Esophagus (tissue), 2 donors: ENCODE measurements around the gene RASGRP3. TPM values are rescaled to one million over a fixed set of nuclear protein-coding genes. Genes with fewer than 3 reads are reported as not detected.

Source experiments
- H3K27ac ChIP-seq, 2 donors: one replicate each; pipeline ENCODE4 v1.5.1; 2013; ENCODE audit warnings: low read depth in 2 of 2, mild to moderate bottlenecking in 2 of 2, inconsistent platforms in 1 of 2, low read length in 1 of 2, moderate library complexity in 1 of 2
- H3K27me3 ChIP-seq, 2 donors: one replicate each; pipeline ENCODE4 v1.6.1; 2013; ENCODE audit warnings: low read length in 2 of 2, control low read depth in 1 of 2, mild to moderate bottlenecking in 1 of 2; ENCODE audit not compliant: insufficient read depth in 2 of 2, control insufficient read depth in 1 of 2
- H3K36me3 ChIP-seq, 2 donors: one replicate each; pipeline ENCODE4 v1.6.1; 2013; ENCODE audit warnings: low read length in 1 of 2; ENCODE audit not compliant: control insufficient read depth in 2 of 2, insufficient read depth in 2 of 2
- H3K4me1 ChIP-seq, 2 donors: one replicate each; pipeline ENCODE4 v1.6.1; 2013; ENCODE audit warnings: low read length in 1 of 2; ENCODE audit not compliant: control insufficient read depth in 2 of 2, insufficient read depth in 2 of 2
- H3K4me3 ChIP-seq, 2 donors: one replicate each; pipeline ENCODE4 v1.5.1; 2013; ENCODE audit warnings: low read length in 2 of 2, mild to moderate bottlenecking in 2 of 2, low read depth in 1 of 2, moderate library complexity in 1 of 2
- H3K9me3 ChIP-seq, 2 donors: one replicate each; pipeline ENCODE4 v1.6.1; 2013; ENCODE audit warnings: mild to moderate bottlenecking in 2 of 2, low read depth in 1 of 2, low read length in 1 of 2, moderate library complexity in 1 of 2; ENCODE audit not compliant: control insufficient read depth in 2 of 2, insufficient read depth in 1 of 2
- WGBS, 2 donors: extraction: QIAGEN DNeasy Blood & Tissue Kit; methylation state at CpG; one replicate each; pipeline ENCODE4 v1.1.7; 2013; 5-methylcytosine and 5-hydroxymethylcytosine counted together
- polyA plus RNA-seq, 2 donors: library from polyadenylated mRNA; stranded (reverse); fragments of 200-250 nt; gene quantifications; one replicate each; pipeline ENCODE4 v1.2.3, GENCODE V29; 2013
- donor health status: healthy with polysubstance abuse.
- donor health status: Bipolar disorder and iron deficiency.

RASGRP3 gene
- polyA plus RNA-seq, 2 donors: 0.55 to 0.71 TPM

DNA sequence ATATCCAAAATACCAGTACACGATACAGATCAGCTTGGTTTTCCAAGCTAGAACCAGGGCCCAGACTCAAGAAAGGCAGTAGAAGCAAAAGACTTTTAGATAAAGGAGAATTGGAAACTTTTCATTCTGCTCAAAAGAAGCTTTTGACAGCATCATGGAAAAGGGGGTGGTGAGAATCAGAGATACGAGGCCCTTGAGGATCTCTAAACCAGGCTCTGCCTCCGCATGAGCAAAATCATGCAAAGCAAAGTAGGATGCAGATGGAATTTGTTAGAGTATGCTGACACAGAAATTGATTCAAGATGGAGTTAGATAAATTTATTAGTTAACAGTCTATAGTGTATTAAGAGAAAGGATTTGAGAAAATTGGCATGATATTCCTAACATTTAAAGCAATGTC, 82.9 kb downstream of the RASGRP3 start:
- H3K4me1 ChIP-seq: no peaks in the 10 kb centered on the region
- 93 to 95% methylated on average over 3 of the region's 3 CpGs for WGBS, 2 donors
- H3K27ac ChIP-seq: no peak overlapping the region
- H3K27me3 ChIP-seq: no peaks in the 10 kb centered on the region
- no peak overlapping the region for H3K4me3 ChIP-seq
- peaks cover 0 to 2% of the 10 kb centered on the region in 2 donors for H3K36me3 ChIP-seq
- H3K9me3 ChIP-seq: no peaks in the 10 kb centered on the region

DNA sequence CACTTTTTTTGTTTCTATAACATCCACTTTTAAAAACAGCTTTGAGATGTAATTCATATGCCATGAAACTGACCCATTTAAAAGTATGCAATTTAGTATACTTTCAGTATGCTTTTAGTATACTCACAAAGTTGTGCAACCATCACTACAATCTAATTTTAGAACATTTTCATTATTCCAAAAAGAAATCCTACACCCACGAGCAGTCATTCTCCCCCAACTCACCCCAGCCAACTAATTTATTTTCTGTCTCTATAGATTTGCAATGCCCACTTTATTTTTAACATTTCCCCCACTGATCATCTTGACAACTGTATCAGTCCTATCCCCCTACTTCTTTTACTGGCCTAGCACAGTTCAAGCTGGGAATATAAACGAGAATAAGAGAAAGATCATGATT, 83.6 kb downstream of the RASGRP3 start:
- WGBS, 2 donors: 60 to 70% methylated on average over 2 of the region's 2 CpGs
- Histone ChIP-seq H3K27ac (no peak overlapping the region), H3K9me3 (no peaks in the 10 kb centered on the region), H3K36me3 (peaks cover 0 to 2% of the 10 kb centered on the region in 2 donors), H3K4me3 (no peak overlapping the region), H3K4me1 (no peaks in the 10 kb centered on the region), H3K27me3 (no peaks in the 10 kb centered on the region)

DNA sequence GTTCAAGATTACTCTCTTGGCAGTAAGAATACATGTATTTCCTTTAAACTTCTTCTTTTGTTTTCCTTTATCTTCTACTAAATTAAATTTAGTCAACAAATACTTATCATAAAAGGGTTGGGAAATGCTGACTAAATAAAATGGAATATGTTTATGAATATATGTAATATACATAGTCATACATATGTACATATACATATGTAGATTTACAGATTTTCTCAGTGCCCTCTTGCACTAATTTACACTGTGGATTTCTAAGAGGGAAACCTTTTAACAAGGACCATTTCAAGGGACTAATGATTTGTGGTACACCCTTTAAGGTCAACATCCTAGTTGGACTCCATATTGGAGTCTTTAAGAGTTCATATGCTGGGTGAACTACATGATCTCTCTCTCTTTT, 85.4 kb downstream of the RASGRP3 start:
- Histone ChIP-seq H3K27ac (no peak overlapping the region), H3K4me3 (no peak overlapping the region), H3K4me1 (no peaks in the 10 kb centered on the region), H3K9me3 (no peaks in the 10 kb centered on the region), H3K36me3 (peaks cover 0 to 2% of the 10 kb centered on the region in 2 donors), H3K27me3 (no peaks in the 10 kb centered on the region)

DNA sequence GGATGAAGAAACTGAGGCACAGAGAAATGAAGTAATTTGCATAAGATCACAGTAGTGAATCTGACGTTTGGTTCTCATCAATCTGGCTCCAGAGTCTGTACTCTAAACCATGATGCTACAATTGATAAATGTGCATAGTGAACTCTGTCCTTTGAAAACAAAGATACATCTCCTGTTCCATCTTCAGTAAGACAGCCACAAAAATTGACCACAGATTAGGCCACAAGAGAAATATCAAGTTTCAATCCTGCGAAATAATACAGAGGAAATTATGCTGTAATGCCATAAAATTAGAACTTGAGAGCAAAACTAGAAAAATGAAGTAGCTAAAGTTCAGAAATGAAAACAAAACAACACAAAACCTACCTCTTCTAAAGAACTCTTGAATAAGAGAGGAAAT, 94.2 kb downstream of the RASGRP3 start:
- no peak overlapping the region for H3K4me3 ChIP-seq
- H3K4me1 ChIP-seq: no peaks in the 10 kb centered on the region
- 71 to 73% methylated on average over 2 of the region's 2 CpGs for WGBS, 2 donors
- H3K9me3 ChIP-seq: no peaks in the 10 kb centered on the region
- no peaks in the 10 kb centered on the region for H3K36me3 ChIP-seq
- no peaks in the 10 kb centered on the region for H3K27me3 ChIP-seq
- H3K27ac ChIP-seq: no peak overlapping the region

DNA sequence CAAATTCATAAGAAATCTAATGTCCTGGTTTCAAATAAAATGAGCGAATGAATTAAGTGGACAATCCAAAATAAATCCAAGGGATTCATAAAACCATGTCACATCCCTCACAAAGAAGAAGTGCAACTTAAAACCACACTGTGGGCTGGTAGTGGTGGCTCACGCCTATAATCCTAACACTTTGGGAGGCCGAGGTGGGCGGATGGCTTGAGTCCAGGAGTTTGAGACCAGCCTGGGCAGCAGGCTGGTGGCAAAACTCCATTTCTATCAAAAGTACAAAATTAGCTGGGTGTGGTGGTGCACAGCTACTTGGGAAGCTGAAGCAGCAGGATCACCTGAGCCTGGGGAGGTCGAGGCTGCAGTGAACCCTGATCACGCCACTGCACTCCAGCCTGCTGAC, 97.2 kb downstream of the RASGRP3 start:
- no peaks in the 10 kb centered on the region for H3K4me1 ChIP-seq
- H3K27me3 ChIP-seq: no peaks in the 10 kb centered on the region
- 90 to 96% methylated on average over 6 of the region's 6 CpGs for WGBS, 2 donors

DNA sequence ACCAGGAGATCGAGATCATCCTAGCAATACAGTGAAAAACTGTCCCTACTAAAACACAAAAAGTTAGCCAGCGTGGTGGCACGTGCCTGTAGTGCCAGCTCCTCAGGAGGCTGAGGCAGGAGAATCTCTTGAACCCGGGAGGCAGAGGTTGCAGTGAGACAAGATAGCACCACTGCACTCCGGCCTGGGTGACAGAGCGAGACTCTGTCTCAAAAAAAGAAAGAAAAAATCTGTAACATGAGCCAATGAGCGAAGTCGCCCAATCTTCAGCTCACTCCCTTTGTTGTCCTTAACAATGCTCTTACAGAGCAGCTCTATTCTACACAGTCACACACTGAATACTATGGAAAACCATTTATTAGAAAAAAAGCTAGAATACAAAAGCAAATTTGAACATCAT, 100.6 kb downstream of the RASGRP3 start:
- Histone ChIP-seq H3K4me3 (no peak overlapping the region), H3K36me3 (no peaks in the 10 kb centered on the region), H3K9me3 (no peaks in the 10 kb centered on the region), H3K27ac (no peak overlapping the region), H3K27me3 (no peaks in the 10 kb centered on the region), H3K4me1 (no peaks in the 10 kb centered on the region)
- WGBS, 2 donors: 87 to 91% methylated on average over 8 of the region's 8 CpGs

More for the DNA sequence above, 97.2 kb downstream of the RASGRP3 start:
- H3K9me3 ChIP-seq: no peaks in the 10 kb centered on the region
- H3K36me3 ChIP-seq: no peaks in the 10 kb centered on the region
- H3K4me3 ChIP-seq: no peak overlapping the region
- no peak overlapping the region for H3K27ac ChIP-seq

DNA sequence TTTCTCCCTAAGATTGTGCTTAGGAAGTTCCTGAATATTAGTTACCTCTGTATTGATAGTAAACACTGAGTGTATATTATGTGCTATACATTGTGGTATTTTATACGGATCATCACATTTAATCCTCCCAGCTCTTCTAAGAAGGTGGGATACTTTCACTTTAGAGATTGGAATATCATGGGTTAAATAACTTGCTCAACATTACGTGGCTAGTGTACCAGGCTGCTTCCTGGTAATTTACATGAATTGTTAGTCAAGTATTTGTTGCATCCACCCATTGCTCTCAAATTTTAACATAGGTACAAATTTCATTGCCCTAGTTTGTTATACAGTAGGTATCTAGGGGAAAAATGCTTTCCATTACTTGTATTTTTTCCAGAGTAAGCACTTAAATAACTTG, 101.2 kb downstream of the RASGRP3 start:
- Histone ChIP-seq H3K27me3 (no peaks in the 10 kb centered on the region), H3K4me3 (no peak overlapping the region), H3K4me1 (no peaks in the 10 kb centered on the region), H3K9me3 (no peaks in the 10 kb centered on the region), H3K27ac (no peak overlapping the region), H3K36me3 (no peaks in the 10 kb centered on the region)
- 48 to 49% methylated on average over 2 of the region's 2 CpGs for WGBS, 2 donors

DNA sequence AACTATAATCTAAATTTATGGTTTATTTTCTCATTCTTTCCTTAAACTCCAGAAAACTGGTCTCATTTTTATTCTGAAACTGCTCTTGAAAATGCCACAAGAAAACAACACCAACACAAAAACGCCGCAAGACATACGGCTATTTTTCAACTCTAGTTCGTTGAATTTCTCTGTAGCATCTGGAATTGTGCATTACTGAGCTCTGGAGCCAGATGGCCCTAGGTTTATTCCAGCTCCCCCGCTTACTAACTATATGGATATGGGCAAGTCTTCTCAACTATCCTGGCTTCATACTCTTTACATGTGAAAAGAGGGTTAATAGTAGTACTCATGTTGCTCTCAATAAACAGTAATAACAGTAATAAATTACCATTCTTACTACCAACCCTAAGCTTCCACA, 102.8 kb downstream of the RASGRP3 start:
- no peaks in the 10 kb centered on the region for H3K36me3 ChIP-seq
- H3K27ac ChIP-seq: no peak overlapping the region
- no peaks in the 10 kb centered on the region for H3K9me3 ChIP-seq
- 91 to 92% methylated on average over 5 of the region's 5 CpGs for WGBS, 2 donors
- no peak overlapping the region for H3K4me3 ChIP-seq
- no peaks in the 10 kb centered on the region for H3K4me1 ChIP-seq
- H3K27me3 ChIP-seq: no peaks in the 10 kb centered on the region

DNA sequence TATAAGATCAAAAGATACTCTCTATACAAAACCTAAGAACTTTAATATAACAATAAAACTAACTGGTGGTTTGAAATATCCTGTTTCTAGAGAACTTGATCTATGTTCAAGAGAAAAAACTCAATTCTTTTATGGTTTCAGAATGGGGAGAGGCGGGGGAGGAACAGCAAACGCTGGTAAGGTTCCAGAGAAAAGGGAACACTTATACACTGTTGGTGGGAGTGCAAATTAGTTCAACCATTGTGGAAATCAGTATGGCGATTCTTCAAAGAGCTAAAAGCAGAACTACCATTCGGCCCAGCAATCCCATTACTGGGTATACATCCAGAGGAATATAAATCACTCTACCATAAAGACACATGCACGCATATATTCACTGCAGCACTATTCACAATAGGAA, 105.4 kb downstream of the RASGRP3 start:
- no peak overlapping the region for H3K4me3 ChIP-seq
- H3K4me1 ChIP-seq: no peaks in the 10 kb centered on the region
- H3K9me3 ChIP-seq: no peaks in the 10 kb centered on the region
- peaks cover 7% of the 10 kb centered on the region in 2 donors for H3K36me3 ChIP-seq
- no peak overlapping the region for H3K27ac ChIP-seq
- WGBS, 2 donors: 92 to 93% methylated on average over 5 of the region's 5 CpGs
- no peaks in the 10 kb centered on the region for H3K27me3 ChIP-seq

DNA sequence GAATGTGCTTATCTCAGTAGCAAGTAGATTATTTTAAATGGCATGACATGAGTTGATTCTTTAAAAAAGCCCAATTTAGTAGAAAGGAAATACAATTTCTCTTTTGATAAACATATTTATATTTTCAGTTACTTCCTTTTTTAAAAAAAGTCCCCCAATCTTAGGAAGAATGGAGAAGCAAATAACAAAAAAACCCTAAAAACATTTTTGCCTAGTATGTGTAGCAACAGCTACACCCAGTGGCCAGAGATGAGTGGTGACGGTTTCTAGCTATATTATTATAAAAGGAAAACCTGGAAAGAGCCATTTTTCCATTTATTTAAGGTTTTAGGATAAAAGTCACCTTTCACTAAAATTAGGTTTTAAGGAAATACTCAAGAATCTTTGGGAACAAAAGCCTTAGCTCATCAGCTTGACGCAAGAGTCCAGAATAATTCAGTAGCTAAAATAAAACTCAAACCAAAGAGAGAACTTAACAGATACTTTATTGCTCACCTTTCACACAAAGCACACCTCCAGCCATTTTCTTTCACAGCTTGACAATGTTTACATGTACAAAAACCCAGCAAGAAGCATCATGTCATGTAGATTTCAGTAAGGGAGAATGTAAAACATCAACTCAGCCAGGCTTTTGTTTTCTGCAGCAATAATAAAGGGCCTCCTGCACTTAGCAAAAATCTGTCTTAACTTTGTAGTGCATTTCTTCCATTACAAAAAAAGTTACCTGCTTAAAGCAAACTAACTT, 106.9 kb downstream of the RASGRP3 start:
- H3K36me3 ChIP-seq: peaks cover 7% of the 10 kb centered on the region in 2 donors
- no peak overlapping the region for H3K27ac ChIP-seq
- no peaks in the 10 kb centered on the region for H3K9me3 ChIP-seq
- H3K4me1 ChIP-seq: no peaks in the 10 kb centered on the region
- no peak overlapping the region for H3K4me3 ChIP-seq
- 16 to 30% methylated on average over 2 of the region's 2 CpGs for WGBS, 2 donors
- no peaks in the 10 kb centered on the region for H3K27me3 ChIP-seq
